Measurements from ENCODE around the gene UBE2Z. TPM values are rescaled to one million over a fixed set of nuclear protein-coding genes. Genes with fewer than 3 reads are reported as not detected.

The UBE2Z gene
- total RNA-seq, result 77.5 and 83.0 TPM in 2 replicates

DNA sequence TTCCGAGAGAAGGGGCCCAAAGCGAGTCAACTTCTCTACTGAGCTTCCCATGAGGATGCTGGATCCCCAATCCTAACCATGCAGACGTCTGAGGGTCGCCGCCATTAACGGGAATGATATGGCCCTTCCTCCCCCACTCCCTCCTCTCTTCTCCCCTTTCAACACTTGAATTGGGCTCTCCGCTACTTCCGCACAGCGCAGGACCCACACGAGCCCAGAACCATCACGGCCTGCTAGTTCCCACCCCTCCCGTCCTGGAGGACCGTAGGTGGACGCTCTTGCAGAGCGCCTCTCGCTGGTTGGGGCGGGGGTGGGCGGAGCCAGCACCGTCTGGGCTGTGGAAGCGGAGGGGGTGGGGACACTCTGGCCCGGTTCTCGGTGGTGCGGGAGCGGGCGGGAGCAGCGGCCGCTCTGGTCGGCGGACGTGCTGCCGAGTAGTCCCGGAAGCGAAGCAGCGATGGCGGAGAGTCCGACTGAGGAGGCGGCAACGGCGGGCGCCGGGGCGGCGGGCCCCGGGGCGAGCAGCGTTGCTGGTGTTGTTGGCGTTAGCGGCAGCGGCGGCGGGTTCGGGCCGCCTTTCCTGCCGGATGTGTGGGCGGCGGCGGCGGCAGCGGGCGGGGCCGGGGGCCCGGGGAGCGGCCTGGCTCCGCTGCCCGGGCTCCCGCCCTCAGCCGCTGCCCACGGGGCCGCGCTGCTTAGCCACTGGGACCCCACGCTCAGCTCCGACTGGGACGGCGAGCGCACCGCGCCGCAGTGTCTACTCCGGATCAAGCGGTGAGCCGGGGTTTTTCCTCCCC, at the start of gene UBE2Z:
UBE2Z (plus strand) TSS at position 361 of the 797 bp plus-strand sequence; CDS start at position 458, 97 bp downstream.

DNA sequence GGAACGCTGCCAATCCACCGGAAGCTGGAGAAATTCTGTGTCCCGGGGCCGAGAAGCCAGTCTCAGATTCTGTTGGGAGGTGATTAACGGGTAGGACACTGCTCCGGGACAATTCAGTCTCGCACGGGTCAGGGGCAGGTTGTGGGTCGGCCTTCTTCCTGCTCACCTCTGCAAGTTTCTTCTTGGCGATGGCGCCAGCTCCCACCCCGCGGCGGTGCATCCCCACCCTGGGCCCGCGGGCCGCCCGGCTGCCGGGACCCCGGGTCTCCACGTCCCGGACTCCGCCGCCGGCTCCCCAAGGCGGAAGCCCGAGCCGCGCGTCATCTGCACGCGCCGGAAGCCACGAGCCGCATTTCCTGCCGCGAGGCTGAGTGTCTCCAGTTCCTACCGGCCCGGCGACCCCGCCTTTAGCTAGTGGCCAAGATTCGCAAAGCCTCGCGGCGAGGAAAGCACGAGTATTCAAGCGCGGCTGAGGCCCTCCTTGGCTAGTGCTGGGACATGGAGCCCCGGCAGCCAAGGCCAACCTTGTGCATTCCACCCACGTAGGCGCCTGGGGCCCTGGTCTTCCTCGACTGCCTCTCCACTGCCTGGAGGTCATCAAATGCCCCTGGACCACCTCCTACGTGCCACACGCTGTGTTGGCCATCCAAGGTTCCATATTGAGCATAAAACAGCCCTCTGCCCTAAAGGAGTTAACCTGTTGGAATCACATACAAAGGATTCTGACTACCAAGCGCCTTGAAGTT, 36.5 kb downstream of the UBE2Z start, which contains the start of gene SNF8:
SNF8 (minus strand) TSS at position 328 of the 746 bp plus-strand sequence; CDS start at position 220, 108 bp downstream.

Other genes with a start within 250 kb of the UBE2Z start
- not detected in 2 replicates for gene PRAC1, start 185.9 kb upstream of the UBE2Z start, total RNA-seq
- gene PRAC2, start 185.2 kb upstream of the UBE2Z start, total RNA-seq, result not detected in 2 replicates
- gene HOXB13, start 179.7 kb upstream of the UBE2Z start, total RNA-seq, result not detected in 2 replicates
- gene TTLL6, start 91.2 kb upstream of the UBE2Z start, total RNA-seq, result not detected in 2 replicates
- 38.4 and 47.0 TPM in 2 replicates for gene CALCOCO2, start 77.4 kb upstream of the UBE2Z start, total RNA-seq
- 249 and 276 TPM in 2 replicates for gene ATP5MC1, start 15.6 kb upstream of the UBE2Z start, total RNA-seq
- 149 and 156 TPM in 2 replicates for gene SNF8, start 36.4 kb downstream of the UBE2Z start, total RNA-seq
- not detected in 2 replicates for gene GIP, start 60.2 kb downstream of the UBE2Z start, total RNA-seq
- 0.20 and 0.30 TPM in 2 replicates for gene IGF2BP1, start 89.0 kb downstream of the UBE2Z start, total RNA-seq
- not detected in 2 replicates for gene B4GALNT2, start 224.4 kb downstream of the UBE2Z start, total RNA-seq